HG02610 (cell line): ENCODE results near the gene IL18R1.

ENCODE experiments used
- ATAC-seq: cut with Tn5 transposase; IDR thresholded peaks from one replicate; pipeline ENCODE4 v1.9.1; 2021; ENCODE audit warnings: mild to moderate bottlenecking, moderate library complexity; ENCODE audit not compliant: unreplicated experiment

The IL18R1 gene

GRCh38 chr2:102344397-102344796 is 11.2 kb upstream of the IL18R1 start:
- ATAC-seq: no peak

GRCh38 chr2:102345329-102345920 is 10.2 kb upstream of the IL18R1 start:
- no peak for ATAC-seq

GRCh38 chr2:102346381-102347130 is 9.0 kb upstream of the IL18R1 start:
- no peak for ATAC-seq

GRCh38 chr2:102350137-102350793 is 5.3 kb upstream of the IL18R1 start:
- ATAC-seq: no peak

GRCh38 chr2:102356381-102356712 is 751 bp downstream of the IL18R1 start:
- no peak for ATAC-seq

GRCh38 chr2:102356741-102357140 is 1.1 kb downstream of the IL18R1 start:
- ATAC-seq: no peak

GRCh38 chr2:102357937-102358336 is 2.3 kb downstream of the IL18R1 start:
- peak; percentile 33 for ATAC-seq

- no peak for ATAC-seq
Measured at GRCh38 chr2:102358496-102358895, 2.9 kb downstream of the IL18R1 start.

- no peak for ATAC-seq
Measured at GRCh38 chr2:102359527-102359926, 3.9 kb downstream of the IL18R1 start.

GRCh38 chr2:102361632-102362241 is 6.1 kb downstream of the IL18R1 start:
- no peak for ATAC-seq

GRCh38 chr2:102365763-102366162 is 10.2 kb downstream of the IL18R1 start:
- ATAC-seq: no peak

GRCh38 chr2:102366406-102367112 is 11.0 kb downstream of the IL18R1 start:
- ATAC-seq: peak; percentile 86

- peak; percentile 70 for ATAC-seq
Measured at GRCh38 chr2:102367331-102367971, 11.9 kb downstream of the IL18R1 start.

- no peak for ATAC-seq
Measured at GRCh38 chr2:102368461-102369109, 13.0 kb downstream of the IL18R1 start.

- no peak for ATAC-seq
Measured at GRCh38 chr2:102369866-102370265, 14.3 kb downstream of the IL18R1 start.

GRCh38 chr2:102376052-102376591 is 20.5 kb downstream of the IL18R1 start:
- ATAC-seq: no peak

GRCh38 chr2:102383722-102384121 is 28.1 kb downstream of the IL18R1 start:
- ATAC-seq: no peak

- ATAC-seq: no peak
Measured at GRCh38 chr2:102385522-102385921, 29.9 kb downstream of the IL18R1 start.

- ATAC-seq: no peak
Measured at GRCh38 chr2:102386004-102386403, 30.4 kb downstream of the IL18R1 start.
